ENCODE data around the gene TBC1D24.
A peak's percentile ranks its signal among the peaks of the same experiment; 100 is the strongest.
"Not testable (repeated sequence)": the region's sequence is repeated elsewhere in the genome, so short reads cannot be mapped to it uniquely, and the experiment has no call there.

TBC1D24 gene

DNA sequence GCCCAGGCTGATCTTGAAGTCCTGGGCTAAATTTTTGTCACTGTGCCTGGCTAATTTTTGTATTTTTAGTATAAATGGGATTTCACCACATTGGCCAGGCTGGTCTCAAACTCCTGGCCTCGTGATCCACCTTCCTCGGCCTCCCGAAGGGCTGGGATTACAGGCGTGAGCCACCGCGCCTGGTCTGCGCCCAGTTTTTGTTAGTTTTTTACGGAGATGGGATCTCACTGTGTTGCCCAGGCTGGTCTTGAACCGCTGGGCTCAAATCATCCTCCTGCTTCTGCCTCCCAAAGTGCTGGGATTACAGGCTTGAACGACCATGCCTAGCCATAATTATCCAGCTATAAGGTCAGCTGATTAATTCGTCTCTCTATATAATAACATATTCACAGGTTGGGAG is 59.0 kb downstream of the TBC1D24 start:
- DNase-seq = no peak

DNA sequence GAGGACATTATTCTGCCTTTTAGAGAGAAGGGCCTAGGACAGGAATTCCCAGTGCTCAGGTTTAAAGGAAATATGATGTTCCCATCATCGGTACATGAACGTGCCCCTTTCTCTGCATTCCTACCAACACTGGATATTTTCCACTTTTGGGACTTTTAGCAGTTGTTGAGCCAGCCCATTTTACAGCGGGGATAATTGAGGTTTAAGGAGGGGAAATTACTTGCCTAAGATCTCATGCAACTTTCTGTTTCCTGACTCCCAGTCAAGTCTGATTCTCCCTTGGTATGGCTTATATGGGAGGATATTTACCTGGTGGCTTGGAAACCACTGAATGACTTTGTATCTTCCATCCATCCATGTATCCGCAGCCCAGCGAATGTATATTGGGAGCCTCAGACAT is 59.4 kb downstream of the TBC1D24 start:
- not testable (repeated sequence) for DNase-seq

DNA sequence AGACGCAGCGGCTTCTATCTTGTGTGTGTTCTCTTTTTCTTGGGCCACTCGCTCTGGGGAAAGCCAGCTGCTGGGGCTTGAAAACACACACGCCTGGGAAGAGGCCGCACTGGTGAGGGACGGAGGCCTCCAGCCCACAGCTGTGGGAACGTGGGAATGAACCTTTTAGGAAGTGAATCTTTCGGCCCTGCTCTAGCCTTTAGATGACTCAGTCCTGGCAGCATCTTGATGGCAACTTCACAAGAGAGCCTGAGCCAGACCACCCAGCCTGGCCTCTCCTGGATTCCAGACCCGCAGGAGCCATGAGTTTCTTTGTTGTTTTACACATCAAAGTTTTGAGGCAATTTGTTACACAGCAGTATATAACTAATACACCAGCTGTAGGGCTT is 60.7 kb downstream of the TBC1D24 start:
- DNase-seq = no peak

DNA sequence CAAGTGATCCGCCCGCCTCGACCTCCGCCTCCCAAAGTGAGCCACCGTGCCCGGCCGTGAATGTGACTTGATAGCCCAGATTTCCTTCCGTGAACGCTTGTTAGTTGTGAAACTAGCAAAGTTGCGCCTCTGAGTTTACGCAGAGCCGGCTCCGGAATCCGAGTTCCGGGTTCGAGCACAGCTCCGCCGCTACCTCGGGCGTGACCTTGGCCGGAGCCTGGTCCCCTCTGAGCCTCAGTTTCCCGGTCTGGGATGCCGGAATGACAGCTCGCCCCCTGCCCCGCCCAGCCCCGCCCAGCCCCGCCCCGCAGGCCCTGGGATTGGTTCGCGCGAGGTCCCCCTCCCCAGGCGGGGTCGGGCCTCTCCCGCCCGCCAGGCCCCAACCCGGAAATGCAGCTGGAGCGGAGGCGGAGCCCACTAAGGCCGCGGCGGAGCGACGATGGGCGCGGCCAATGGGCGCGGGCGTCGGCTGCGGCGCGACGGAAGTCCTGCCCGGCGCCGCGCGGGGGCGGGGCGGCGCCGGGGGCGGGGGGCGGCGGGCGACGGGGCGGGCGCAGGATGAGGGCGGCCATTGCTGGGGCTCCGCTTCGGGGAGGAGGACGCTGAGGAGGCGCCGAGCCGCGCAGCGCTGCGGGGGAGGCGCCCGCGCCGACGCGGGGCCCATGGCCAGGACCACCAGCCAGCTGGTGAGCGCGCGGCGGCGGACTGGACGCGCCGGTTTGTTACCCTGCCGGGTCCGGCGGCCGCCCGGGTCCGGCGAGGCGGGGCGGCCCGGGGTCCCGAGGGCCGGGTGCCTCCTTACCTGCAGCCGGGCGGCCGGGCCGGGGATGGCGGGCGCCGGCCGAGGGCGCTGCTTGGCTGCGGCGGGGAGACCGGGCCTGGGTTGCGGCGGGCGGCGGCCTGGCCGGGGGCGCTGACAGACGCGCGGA is 62.8 kb downstream of the TBC1D24 start, which contains the start of gene PDPK1:
Gene PDPK1, plus strand, starts transcription at position 571 of the 929 bp plus-strand sequence. Its CDS starts 92 bp downstream, at position 663.
- peak; percentile 48 for DNase-seq

DNA sequence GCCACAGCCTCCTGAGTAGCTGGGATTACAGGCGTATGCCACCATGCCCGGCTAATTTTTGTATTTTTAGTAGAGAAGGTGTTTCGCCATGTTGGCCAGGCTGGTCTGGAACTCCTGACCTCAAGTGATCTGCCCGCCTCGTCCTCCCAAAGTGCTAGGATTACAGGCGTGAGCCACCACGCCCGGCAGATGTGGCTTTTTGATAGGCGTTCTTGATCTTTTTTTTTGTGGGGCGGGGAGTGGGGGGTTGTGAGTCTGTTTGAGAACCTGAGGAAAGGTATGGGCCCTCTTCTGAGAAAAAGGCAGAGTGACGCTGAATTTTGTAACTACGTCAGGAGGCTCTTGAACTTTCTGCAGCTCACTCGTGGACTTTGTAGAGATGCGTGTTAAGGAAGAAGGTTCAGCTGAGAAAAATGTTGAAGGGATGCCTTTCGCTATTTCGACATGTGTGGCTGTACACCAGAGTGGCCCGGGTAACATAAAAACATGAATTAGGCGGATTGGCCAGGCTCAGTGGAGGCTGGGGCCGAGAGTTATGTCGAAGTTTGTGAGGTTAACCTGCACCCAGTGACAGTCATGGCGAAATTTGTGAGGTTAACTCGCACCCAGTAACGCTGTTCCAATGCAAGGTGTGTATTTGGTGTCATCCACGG is 64.4 kb downstream of the TBC1D24 start:
- not testable (repeated sequence) for DNase-seq

DNA sequence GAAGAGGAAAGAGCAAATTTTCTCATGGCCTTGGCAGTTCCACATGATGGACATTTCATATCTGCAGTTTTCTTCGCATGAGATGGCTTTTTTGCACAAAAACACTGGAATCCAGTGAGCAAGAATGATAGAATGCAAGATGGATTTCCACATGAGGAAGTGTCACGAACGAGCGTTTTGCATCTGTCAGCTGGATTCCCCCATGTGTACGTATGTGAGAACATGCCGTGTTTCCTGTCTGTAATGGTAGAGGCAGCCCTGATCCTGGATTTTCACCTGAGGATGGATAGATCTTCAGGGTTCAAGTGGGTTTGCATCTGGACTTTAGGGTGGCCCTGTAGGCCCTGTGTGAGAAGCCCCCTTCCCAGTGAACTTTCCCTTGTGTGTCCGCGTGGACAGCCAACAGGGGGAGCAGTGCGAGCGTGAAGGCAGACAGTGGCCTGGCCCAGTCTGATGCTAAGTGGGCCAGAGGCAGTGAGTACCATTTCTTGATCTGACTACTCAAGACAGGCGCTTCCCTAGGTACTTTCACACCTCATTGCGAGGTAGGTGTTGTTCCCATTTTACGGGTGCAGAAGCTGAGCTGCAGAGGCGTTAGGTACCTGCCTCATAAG is 65.0 kb downstream of the TBC1D24 start:
- not testable (repeated sequence) for DNase-seq

DNA sequence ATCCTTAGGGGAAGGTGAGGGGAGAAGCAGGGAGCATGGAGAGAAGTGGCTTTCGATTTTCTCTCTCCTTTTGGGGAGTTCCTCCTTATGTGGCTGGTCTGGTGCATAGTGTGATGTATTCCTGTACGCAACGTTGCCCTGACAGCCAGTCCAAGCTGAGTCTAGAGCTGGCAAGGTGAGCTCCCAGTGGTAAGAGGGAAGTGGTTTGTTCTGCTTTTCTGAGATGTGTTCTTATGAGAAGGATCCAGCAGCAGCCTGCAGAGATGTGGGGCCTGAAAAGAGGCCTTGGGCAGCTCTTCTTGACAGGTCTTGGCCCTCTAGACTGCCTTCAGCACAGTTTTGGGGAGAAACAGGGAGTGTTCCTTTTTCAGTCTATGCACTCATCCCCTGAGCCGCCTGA is 66.0 kb downstream of the TBC1D24 start:
- not testable (repeated sequence) for DNase-seq

DNA sequence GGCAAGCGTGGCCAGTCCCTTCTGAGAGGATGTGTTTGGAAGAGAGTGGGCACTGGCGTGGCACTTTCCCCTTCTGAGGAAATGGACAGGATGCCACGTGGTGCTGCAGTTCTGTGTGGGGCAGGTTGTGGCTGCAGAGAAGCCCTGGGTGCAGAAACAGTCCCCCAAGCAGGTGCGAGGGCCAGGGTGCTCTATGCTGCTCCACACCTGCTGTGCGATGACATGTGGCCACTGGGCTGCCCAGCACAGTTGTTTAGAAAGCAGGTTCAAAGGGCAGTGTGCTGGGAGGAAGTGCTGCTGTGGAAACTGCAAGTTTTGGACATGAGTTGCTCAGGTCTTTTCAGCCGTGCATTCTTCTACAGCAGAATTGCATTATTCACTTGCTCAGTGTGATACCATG is 66.5 kb downstream of the TBC1D24 start:
- DNase-seq = not testable (repeated sequence)

DNA sequence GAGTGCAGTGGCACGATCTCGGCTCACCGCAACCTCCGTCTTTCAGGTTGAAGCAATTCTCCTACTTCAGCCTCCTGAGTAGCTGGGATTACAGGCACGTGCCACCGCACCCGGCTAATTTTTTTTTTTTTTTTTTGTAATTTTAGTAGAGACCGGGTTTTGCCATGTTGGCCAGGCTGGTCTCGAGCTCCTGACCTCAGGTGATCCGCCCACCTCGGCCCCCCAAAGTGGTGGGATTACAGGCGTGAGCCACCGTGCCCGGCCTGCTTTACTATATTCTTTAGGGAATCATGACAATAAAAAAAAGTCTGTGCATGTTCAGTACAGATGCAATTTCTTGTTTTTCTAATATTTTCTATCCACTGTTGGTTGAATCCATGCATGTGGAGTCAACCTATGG is 68.8 kb downstream of the TBC1D24 start:
- DNase-seq = not testable (repeated sequence)

DNA sequence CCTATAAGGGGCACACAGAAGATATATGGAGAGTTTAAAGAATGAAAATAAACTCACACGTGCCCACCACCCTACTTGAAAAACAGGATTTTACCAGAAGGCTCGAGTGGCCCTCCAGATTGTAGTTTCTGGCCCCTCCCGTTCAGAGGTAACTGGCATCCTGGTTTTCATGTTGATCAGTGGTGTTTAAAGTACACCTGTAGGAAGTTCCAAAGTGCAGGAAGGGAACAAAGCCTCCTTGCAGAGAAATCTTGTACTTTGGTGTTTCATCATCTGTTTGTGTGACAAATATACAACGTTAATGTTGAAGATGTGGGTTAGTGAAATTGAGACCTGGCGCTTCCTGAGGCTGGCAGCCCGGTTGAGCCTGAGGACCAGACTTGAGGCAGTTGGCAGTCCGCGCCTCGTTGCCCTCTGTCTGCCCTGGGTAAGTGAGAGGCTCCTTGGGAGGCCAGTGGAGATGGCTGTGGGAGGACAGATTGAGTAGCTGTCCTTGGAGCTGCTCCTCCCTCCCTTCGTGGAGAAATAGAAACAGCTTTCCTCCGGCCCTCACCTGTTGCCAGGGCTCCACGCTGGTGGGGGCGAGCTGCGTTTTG is 75.5 kb downstream of the TBC1D24 start:
- DNase-seq = not testable (repeated sequence)

DNA sequence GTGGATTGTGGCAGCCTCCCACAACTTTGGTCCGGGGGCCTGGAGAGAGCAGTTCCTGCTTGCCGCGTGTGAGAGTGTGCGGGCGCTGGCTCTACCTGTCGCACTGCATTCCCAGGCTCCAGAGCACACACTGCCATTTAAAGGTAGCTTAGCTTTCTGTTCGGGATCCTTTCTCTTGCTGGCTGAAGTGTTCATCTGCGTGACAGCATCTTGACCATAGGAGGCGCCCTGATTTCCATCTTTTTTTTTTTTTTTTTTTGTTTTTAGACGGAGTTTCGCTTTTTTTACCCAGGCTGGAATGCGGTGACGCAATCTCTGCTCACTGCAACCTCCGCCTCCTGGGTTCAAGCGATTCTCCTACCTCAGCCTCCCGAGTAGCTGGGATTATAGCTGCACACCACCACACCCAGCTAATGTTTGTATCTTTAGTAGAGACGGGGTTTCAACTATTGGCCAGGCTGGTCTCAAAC is 76.5 kb downstream of the TBC1D24 start:
- not testable (repeated sequence) for DNase-seq

DNA sequence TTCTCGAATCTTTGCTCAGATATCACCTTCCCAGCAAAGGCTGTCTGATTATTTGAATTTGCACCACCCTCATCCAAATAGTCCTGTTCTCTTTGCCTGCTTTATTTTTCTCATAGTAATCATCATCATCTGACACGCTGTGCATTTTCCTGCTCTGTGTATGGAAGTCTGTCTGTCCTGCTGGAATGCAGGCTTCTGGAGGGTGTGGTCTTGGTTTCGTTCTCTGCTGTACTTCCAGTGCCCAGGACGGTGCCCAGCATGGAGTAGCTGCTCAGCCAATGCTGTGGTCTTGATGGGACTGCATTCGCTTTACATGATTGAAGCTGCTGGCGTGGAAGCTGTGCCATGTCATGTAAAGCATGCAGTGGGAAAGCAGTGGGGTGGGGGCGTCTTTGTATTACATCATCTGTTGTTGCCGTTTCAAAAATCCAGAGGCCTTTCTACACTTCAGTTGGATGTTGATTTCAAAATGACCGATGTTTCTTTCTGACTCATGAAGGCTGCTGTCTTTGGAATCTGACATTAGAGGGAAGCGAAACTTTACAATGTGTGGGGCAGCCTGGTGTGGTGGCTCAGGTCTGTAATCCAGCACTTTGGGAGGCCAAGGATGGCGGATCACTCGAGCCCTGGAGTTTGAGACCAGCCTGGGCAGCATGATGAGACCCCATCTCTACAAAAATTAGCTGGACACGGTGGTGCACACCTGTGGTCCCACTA is 79.9 kb downstream of the TBC1D24 start:
- DNase-seq = not testable (repeated sequence)
